ENCODE measurements around the gene SEPSECS. TPM values are rescaled to one million over a fixed set of nuclear protein-coding genes. Genes with fewer than 3 reads are reported as not detected.

Gene SEPSECS
- 10 to 100 TPM; 16.6 to 20.3 (median 17.3) TPM for polyA plus RNA-seq (ENCODE audit: insufficient read length in 3 of 3)

- peak; percentile 93 to 99 (median 97) for DNase-seq (ENCODE audit: low read depth in 3 of 3, low spot score in 2 of 3)
Measured at GRCh38 chr4:25159837-25160713, at the start of gene SEPSECS. Gene SEPSECS, minus strand, starts transcription at chr4:25160449. Its CDS starts 80 bp downstream, at chr4:25160369.

GRCh38 chr4:25209702-25210101 lies 49.5 kb upstream of the SEPSECS start:
- DNase-seq (ENCODE audit: low read depth in 3 of 3, low spot score in 2 of 3), result no peak

- no peak for DNase-seq (ENCODE audit: low read depth in 3 of 3, low spot score in 2 of 3)
Measured at GRCh38 chr4:25207997-25208396, 47.7 kb upstream of the SEPSECS start.

- DNase-seq (ENCODE audit: low read depth in 3 of 3, low spot score in 2 of 3), result no peak
Measured at GRCh38 chr4:25198713-25199112, 38.5 kb upstream of the SEPSECS start.

DNA sequence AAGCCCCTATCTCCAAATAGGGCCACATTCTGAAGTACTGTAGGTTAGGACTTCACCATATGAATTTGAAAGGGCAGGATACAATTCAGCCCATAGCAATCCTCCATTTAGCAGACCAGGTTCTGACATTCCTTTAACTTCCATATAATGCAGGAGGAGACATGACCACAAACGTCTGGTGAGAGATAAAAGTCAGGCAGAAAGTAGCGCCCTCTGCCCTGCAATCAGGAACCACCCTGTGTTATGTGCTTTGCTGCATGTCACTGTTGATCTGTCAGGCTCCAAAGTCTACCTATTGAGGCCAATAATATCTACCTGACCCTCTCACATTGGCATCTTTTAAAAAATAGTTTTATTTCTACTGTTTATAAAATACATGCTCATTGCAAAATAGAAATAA lies 30.2 kb upstream of the SEPSECS start:
- DNase-seq (ENCODE audit: low read depth in 3 of 3, low spot score in 2 of 3), result no peak

DNA sequence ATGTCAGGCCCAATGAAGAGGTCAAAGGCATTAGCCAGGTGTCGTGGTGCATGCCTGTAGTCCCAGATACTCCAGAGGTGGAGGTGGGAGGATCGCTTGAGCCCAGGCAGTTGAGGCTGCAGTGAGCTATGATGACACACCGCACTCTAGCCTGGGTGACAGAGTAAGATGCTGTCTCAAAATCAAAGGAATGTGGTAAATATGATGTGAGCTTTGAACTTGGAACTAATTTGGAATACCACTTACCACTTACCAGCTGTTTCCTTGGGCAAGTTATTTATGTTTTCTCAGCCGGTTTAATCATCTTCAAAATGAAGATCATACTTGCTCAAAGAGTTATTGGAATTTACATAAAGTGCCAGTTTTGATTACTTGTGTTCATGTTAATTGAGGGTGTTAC lies 23.8 kb upstream of the SEPSECS start:
- DNase-seq (ENCODE audit: low read depth in 3 of 3, low spot score in 2 of 3), result no peak

DNA sequence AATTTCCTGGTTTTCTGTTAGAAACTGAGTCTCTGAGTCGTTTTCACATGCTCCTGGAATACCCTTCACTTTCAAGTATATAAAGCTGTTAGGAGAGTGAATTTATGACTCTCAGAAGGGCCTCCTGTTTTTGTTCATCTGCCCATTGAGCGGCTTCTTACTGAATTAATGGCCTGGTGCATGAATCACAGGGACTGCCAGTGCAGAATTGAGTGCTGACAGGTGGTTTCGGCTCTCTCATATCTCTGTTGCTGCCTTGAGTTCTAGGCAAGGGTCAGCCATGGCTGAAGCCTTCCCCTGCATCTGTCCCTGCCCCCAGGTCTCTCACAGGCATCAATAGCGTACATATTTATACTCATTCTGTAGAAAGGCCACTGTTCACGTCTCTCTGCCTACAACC lies 22.7 kb upstream of the SEPSECS start:
- no peak for DNase-seq (ENCODE audit: low read depth in 3 of 3, low spot score in 2 of 3)

- no peak for DNase-seq (ENCODE audit: low read depth in 3 of 3, low spot score in 2 of 3)
Measured at GRCh38 chr4:25180524-25181131, 20.4 kb upstream of the SEPSECS start.

- no peak for DNase-seq (ENCODE audit: low read depth in 3 of 3, low spot score in 2 of 3)
Measured at GRCh38 chr4:25178838-25179261, 18.6 kb upstream of the SEPSECS start.

GRCh38 chr4:25177147-25177546 lies 16.9 kb upstream of the SEPSECS start:
- DNase-seq (ENCODE audit: low read depth in 3 of 3, low spot score in 2 of 3), result no peak

DNA sequence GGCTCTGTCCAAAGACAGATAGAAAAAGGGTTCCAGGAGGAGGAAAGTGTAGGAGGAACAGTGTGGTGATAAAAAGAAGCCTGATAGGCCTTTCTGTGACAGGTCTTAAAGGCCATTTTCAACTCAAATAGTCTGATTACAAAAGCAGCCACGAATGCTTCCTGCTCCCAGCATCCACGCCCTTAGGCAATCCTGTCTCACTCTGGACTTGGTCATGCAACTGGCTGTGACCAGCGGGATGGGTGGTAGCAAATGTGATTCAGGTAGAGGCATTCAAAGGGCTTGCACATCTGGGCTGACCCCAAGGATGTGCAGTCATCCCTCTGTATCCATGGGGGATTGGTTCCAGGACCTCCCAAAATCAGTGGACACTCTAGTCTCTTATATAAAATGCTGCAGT lies 14.4 kb upstream of the SEPSECS start:
- no peak for DNase-seq (ENCODE audit: low read depth in 3 of 3, low spot score in 2 of 3)

- no peak for DNase-seq (ENCODE audit: low read depth in 3 of 3, low spot score in 2 of 3)
Measured at GRCh38 chr4:25172961-25173915, 13.0 kb upstream of the SEPSECS start.

DNA sequence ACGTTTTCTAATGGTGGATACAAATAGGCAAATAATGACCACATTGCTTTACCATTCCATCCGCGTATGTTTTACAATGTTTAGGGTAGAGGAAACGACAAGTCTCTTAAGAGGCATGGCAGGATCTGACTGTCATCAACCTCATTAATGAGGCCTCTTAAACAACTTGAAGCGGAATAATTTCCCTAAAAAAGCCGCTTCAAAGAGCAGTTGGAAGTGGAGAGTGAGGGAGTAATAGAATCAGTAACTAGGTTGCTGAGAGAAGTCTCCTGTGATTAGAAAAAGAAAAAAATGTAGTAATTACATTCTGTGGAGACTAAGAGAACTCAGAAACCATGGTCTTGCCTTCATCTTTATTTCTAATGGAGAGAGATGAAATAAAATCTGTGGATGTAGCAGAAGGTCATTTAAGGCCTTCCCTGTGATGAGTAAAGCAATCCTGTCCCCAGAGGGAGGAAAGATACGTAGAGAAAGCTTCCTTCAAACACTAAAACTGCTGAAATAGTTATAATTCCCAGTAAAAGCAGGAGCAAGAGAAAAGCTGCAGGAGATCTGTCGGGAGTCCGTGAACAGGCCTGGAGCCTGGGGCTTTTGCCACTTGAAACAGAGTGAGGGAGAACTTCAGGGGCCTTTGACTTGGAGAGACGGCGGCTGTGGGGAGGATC lies 11.1 kb upstream of the SEPSECS start:
- DNase-seq (ENCODE audit: low read depth in 3 of 3, low spot score in 2 of 3), result no peak

- DNase-seq (ENCODE audit: low read depth in 3 of 3, low spot score in 2 of 3), result no peak
Measured at GRCh38 chr4:25169446-25169845, 9.2 kb upstream of the SEPSECS start.

- no peak for DNase-seq (ENCODE audit: low read depth in 3 of 3, low spot score in 2 of 3)
Measured at GRCh38 chr4:25165916-25166315, 5.7 kb upstream of the SEPSECS start.

- no peak for DNase-seq (ENCODE audit: low read depth in 3 of 3, low spot score in 2 of 3)
Measured at GRCh38 chr4:25163196-25163595, 2.9 kb upstream of the SEPSECS start.

DNA sequence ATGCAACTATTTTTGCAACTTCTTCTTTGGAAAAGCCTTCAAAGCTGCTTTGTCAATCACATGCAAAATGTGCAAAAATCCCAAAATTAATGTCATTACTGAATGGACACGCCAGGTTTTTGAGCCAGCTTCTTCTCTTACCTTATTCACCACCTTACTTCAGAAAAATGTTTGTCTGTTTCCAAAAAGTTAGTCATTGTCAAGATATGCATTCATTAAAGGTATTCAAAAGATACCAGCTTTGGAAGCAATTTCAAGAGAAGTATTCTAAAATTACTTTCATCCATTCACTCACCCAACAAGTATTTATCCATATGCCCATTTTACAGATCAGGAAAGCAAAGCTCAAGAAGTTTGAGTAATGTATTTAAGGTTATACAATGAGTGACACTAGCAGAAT lies 2.3 kb upstream of the SEPSECS start:
- no peak for DNase-seq (ENCODE audit: low read depth in 3 of 3, low spot score in 2 of 3)

DNA sequence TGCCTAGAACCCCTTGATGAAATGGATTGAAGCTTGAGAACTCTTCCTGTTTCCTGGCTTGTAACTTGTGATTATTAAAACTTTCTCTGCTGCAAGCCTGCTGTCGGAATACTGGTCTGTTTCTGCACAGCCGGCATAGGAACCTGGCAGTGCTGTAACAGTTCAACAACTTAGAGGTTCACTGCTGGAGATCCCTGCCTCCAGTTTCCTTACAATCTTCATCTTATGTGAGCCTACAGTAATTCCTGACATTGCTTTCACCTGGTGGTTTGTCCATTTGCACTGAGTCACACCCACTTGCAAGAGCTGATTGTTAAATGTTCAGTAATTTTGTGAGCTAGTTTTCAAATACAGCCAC lies 1.3 kb upstream of the SEPSECS start:
- DNase-seq (ENCODE audit: low read depth in 3 of 3, low spot score in 2 of 3), result no peak

DNA sequence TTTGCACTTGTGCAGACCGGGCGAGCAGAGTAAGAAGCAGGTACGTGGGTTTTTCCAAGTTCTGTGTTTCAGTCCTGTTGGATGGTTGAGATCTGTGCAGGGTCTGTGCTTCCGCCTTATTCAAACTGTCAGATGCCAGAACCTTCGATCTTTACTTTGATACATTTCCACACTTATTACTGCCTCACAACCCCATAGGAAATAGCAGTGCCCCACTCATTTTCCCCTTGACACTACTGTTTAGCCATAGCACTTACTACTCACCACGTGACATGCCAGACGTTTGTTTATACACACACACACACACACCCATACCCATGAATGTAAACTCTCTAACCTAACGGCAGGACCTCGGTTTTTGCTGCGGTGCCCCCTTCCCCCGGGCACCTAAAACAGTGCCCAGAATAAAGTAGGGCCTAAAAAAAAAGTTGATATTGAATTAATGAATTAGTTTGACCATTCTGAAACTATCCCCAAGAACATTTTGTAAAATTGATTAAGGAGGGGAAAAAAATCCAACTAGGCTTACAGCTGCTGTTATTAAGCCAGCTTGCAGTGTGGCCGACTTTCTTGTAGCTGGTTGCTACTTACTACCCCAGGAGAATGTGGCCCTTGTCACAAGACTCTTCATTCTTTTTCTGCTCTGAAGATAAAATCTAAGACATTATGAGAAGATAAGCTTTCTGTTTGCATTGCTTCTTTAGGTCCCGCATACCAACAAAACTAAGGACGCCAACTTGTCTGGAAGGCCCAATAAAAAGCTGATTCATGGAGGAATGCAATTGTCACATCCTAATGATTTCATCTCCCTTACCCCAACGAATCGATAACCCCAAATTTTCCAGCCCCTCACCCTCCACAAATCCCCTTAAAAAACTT lies 704 bp upstream of the SEPSECS start:
- DNase-seq (ENCODE audit: low read depth in 3 of 3, low spot score in 2 of 3), result peak in 1 of 3 donors; percentile 10

- DNase-seq (ENCODE audit: low read depth in 3 of 3, low spot score in 2 of 3), result no peak
Measured at GRCh38 chr4:25158817-25159216, 1.4 kb downstream of the SEPSECS start.

All from right renal cortex interstitium (tissue), 3 donors.